Activated T-cell treated with anti-CD3 and anti-CD28 coated beads, Interleukin-2, amount 50 U/mL, for 48 hours (primary cell): Measurements from ENCODE around the gene DMTF1.
A peak's percentile ranks its signal among the peaks of the same experiment; 100 is the strongest.
"Not testable (repeated sequence)": the region's sequence is repeated elsewhere in the genome, so short reads cannot be mapped to it uniquely, and the experiment has no call there.

Source experiments
- DNase-seq, 2 experiments: peaks; one replicate each; pipeline ENCODE4 v3.0.0-alpha.2; 2020

DMTF1 gene

GRCh38 chr7:87202208-87202607 lies 50.0 kb downstream of the DMTF1 start:
- DNase-seq, result no peak

- no peak for DNase-seq
Measured at GRCh38 chr7:87202705-87203104, 50.5 kb downstream of the DMTF1 start.

- not testable (repeated sequence) for DNase-seq
Measured at GRCh38 chr7:87203929-87204328, 51.7 kb downstream of the DMTF1 start.

- no peak for DNase-seq
Measured at GRCh38 chr7:87204933-87205332, 52.7 kb downstream of the DMTF1 start.

GRCh38 chr7:87205701-87206100 lies 53.4 kb downstream of the DMTF1 start:
- not testable (repeated sequence) for DNase-seq

- DNase-seq, result no peak
Measured at GRCh38 chr7:87206361-87206760, 54.1 kb downstream of the DMTF1 start.

GRCh38 chr7:87209295-87209924 lies 57.2 kb downstream of the DMTF1 start:
- DNase-seq, result no peak

- no peak for DNase-seq
Measured at GRCh38 chr7:87210506-87210905, 58.3 kb downstream of the DMTF1 start.

GRCh38 chr7:87212498-87212897 lies 60.2 kb downstream of the DMTF1 start:
- DNase-seq, result no peak

- DNase-seq, result no peak
Measured at GRCh38 chr7:87213252-87213651, 61.0 kb downstream of the DMTF1 start.

- DNase-seq, result no peak
Measured at GRCh38 chr7:87213811-87214210, 61.6 kb downstream of the DMTF1 start.

GRCh38 chr7:87215046-87215445 lies 62.8 kb downstream of the DMTF1 start:
- DNase-seq, result no peak

GRCh38 chr7:87216701-87217508 lies 64.7 kb downstream of the DMTF1 start:
- DNase-seq, result peak; percentile 52 to 60

GRCh38 chr7:87217983-87218653 lies 65.9 kb downstream of the DMTF1 start:
- no peak for DNase-seq

- peak in 1 of 2 experiments; percentile 55 for DNase-seq
Measured at GRCh38 chr7:87218796-87219544, 66.7 kb downstream of the DMTF1 start.

- peak; percentile 82 to 86 for DNase-seq
Measured at GRCh38 chr7:87219545-87220025, 67.3 kb downstream of the DMTF1 start, which contains the start of gene TMEM243. TSS of gene TMEM243 (minus strand) at chr7:87219732. CDS start at chr7:87219503, 229 bp downstream.

- peak; percentile 87 to 91 for DNase-seq
Measured at GRCh38 chr7:87220026-87220733, 67.9 kb downstream of the DMTF1 start.

- no peak for DNase-seq
Measured at GRCh38 chr7:87220734-87221215, 68.5 kb downstream of the DMTF1 start.

- no peak for DNase-seq
Measured at GRCh38 chr7:87223666-87224065, 71.4 kb downstream of the DMTF1 start.

GRCh38 chr7:87225696-87226095 lies 73.4 kb downstream of the DMTF1 start:
- no peak for DNase-seq

GRCh38 chr7:87226495-87226894 lies 74.2 kb downstream of the DMTF1 start:
- no peak for DNase-seq

GRCh38 chr7:87231258-87231657 lies 79.0 kb downstream of the DMTF1 start:
- no peak for DNase-seq
